Epithelial cell of prostate (primary cell): ENCODE data around the gene NUDT16.
"Not testable (repeated sequence)": the region's sequence is repeated elsewhere in the genome, so short reads cannot be mapped to it uniquely, and the experiment has no call there.

Experiments
- DNase-seq: peaks from one replicate; pipeline ENCODE4 v3.0.0-alpha.2; 2011; ENCODE audit warnings: low read depth, low spot score
- H3K27ac ChIP-seq: fragments of 450-650 bp; 2 replicates; pipeline ENCODE4 v1.5.1; 2017; ENCODE audit warnings: mild to moderate bottlenecking

The NUDT16 gene

GRCh38 chr3:131380821-131381444 is 641 bp upstream of the NUDT16 start:
- DNase-seq, result not testable (repeated sequence)
- peak overlapping the region; percentile 50 for H3K27ac ChIP-seq

GRCh38 chr3:131386429-131387165 is 5.0 kb downstream of the NUDT16 start:
- H3K27ac ChIP-seq, result no peak overlapping the region
- no peak for DNase-seq

- H3K27ac ChIP-seq, result no peak overlapping the region
- DNase-seq, result no peak
Measured at GRCh38 chr3:131387796-131388489, 6.4 kb downstream of the NUDT16 start.

GRCh38 chr3:131388490-131388799 is 6.9 kb downstream of the NUDT16 start:
- H3K27ac ChIP-seq, result no peak overlapping the region
- DNase-seq, result no peak

- no peak for DNase-seq
- H3K27ac ChIP-seq, result no peak overlapping the region
Measured at GRCh38 chr3:131390331-131390730, 8.8 kb downstream of the NUDT16 start.

- H3K27ac ChIP-seq, result no peak overlapping the region
- DNase-seq, result no peak
Measured at GRCh38 chr3:131393051-131393450, 11.5 kb downstream of the NUDT16 start.

- no peak overlapping the region for H3K27ac ChIP-seq
- no peak for DNase-seq
Measured at GRCh38 chr3:131393868-131394267, 12.3 kb downstream of the NUDT16 start.

GRCh38 chr3:131394400-131394799 is 12.8 kb downstream of the NUDT16 start:
- H3K27ac ChIP-seq, result no peak overlapping the region
- no peak for DNase-seq

GRCh38 chr3:131396170-131396569 is 14.6 kb downstream of the NUDT16 start:
- DNase-seq, result no peak

GRCh38 chr3:131397889-131398288 is 16.3 kb downstream of the NUDT16 start:
- no peak overlapping the region for H3K27ac ChIP-seq
- no peak for DNase-seq

More at GRCh38 chr3:131396170-131396569, 14.6 kb downstream of the NUDT16 start:
- H3K27ac ChIP-seq, result no peak overlapping the region

GRCh38 chr3:131401978-131402377 is 20.4 kb downstream of the NUDT16 start:
- H3K27ac ChIP-seq, result peak overlapping the region; percentile 5
- no peak for DNase-seq

GRCh38 chr3:131402391-131403039 is 20.9 kb downstream of the NUDT16 start:
- peak; percentile 14 for DNase-seq
- peak overlapping the region; percentile 5 for H3K27ac ChIP-seq

GRCh38 chr3:131403216-131403895 is 21.8 kb downstream of the NUDT16 start:
- no peak overlapping the region for H3K27ac ChIP-seq
- no peak for DNase-seq

GRCh38 chr3:131405411-131405810 is 23.8 kb downstream of the NUDT16 start:
- no peak for DNase-seq
- H3K27ac ChIP-seq, result no peak overlapping the region

- H3K27ac ChIP-seq, result no peak overlapping the region
- DNase-seq, result no peak
Measured at GRCh38 chr3:131406274-131406673, 24.7 kb downstream of the NUDT16 start.

- DNase-seq, result no peak
- no peak overlapping the region for H3K27ac ChIP-seq
Measured at GRCh38 chr3:131417751-131418150, 36.2 kb downstream of the NUDT16 start.

- DNase-seq, result no peak
- no peak overlapping the region for H3K27ac ChIP-seq
Measured at GRCh38 chr3:131421301-131421700, 39.7 kb downstream of the NUDT16 start.

- DNase-seq, result no peak
- no peak overlapping the region for H3K27ac ChIP-seq
Measured at GRCh38 chr3:131421957-131422498, 40.5 kb downstream of the NUDT16 start.

GRCh38 chr3:131427226-131427625 is 45.7 kb downstream of the NUDT16 start:
- DNase-seq, result no peak
- H3K27ac ChIP-seq, result no peak overlapping the region

- no peak for DNase-seq
- no peak overlapping the region for H3K27ac ChIP-seq
Measured at GRCh38 chr3:131431754-131432153, 50.2 kb downstream of the NUDT16 start.
